NCI-H146 (cell line): ENCODE results near the gene EWSR1.

Source experiments
- DNase-seq: peaks from one replicate; lab custom pipeline; 2025; lab: John Stamatoyannopoulos, UW

The EWSR1 gene

DNA sequence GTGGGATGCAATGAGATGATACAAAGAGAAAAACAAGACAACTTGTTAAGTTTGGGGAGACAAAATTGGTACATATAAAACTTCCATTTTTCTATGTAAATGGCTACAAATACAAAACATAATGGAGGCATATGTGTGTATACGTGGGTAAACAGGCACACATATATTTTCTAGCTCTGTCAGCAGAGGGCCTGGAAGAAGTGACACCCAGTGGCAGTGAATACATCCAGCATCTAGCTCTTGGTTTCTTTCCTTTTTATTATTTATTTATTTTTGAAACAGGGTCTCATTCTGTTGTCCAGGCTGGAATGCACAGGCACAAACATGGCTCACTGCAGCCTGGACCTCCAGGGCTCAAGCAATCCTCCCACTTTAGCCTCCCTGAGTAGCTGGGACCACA lies 52.5 kb downstream of the EWSR1 start:
- DNase-seq, result no peak

DNA sequence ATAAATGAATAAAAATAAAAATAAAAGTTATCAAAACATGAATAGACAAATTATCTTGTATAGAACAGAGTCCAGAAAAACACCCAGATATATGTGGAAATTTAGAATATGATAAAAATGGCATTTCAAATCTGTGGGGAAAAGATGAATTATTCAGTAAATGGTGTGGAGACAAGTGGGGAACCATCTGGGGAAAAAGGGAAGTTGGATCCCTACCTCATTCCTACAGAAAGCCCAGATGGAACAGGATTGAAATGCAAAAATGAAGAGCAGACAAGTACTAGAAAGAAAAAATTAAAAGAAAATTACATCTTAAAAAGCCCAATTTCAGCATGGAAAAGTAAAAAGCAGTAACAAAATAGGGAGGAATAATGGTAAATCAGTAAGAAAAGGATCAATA lies 55.6 kb downstream of the EWSR1 start:
- no peak for DNase-seq

- no peak for DNase-seq
Measured at GRCh38 chr22:29325356-29325755, 57.3 kb downstream of the EWSR1 start.

GRCh38 chr22:29325785-29326315 lies 57.8 kb downstream of the EWSR1 start:
- DNase-seq, result no peak

- no peak for DNase-seq
Measured at GRCh38 chr22:29326481-29326880, 58.4 kb downstream of the EWSR1 start.

GRCh38 chr22:29327089-29327764 lies 59.2 kb downstream of the EWSR1 start:
- no peak for DNase-seq

DNA sequence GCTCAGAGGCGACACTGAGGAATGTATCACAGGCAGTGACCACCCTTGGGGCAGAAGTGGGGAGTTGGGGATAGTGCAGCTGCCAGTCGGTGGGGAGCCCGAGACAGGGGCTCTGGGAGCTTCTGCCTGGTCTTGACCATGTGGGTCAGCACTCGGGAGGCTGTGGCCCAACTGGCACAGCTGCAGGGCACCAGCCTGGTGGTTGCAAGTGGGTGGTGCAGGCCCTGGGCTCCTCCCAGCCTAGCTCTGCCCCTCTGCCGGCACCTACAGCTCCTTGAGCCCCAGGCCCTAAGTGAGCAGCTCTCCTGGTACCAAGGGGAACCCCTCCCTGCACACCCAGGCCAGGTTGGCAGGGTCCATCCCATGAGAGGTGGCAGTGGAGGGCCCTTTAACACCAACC lies 60.0 kb downstream of the EWSR1 start:
- DNase-seq, result no peak

DNA sequence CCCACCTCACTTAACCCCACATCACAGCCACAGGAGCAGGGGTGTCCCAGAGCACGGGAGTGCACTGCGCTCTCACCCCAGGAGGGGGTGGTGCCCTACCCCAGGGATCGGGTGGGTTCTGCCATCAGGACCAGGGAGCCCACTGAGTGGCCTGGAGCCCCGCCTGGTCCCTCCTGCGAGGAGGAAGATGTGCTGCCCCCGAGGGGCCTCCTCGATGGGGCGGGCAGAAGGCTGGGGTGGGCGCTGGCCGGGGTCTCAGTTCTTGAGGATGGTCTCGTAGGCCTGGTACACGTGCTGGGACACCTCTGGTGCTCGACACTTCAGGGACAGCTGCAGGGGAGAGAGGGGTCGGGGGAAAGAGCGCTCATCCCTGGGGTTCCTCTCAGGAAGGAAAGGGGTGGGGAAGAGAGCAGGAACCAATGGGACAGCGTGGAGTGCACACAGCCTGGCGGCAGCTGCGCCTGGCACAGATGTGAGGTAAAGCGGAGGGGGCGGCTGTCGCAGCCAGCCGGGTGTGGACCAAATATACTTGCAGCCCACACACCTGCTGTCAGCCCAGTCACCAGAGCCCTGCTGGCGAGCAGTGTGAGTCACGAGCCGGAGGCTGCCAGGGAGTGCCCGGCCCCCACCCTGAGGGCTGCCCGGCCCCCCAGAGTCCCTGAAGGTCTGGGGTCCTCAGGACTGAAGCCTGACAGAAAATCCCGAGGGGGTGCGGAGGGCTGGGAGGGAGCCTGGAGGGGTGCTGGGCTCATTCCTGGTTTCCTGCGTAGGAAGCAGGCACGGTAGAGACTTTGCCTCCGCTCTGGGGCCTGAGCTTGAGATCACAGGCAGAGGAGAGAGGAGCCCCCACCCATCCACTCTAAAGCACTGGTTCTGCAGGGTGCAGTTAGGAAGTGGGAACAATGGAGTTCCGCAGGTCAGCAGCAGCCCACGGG lies 60.8 kb downstream of the EWSR1 start:
- no peak for DNase-seq

DNA sequence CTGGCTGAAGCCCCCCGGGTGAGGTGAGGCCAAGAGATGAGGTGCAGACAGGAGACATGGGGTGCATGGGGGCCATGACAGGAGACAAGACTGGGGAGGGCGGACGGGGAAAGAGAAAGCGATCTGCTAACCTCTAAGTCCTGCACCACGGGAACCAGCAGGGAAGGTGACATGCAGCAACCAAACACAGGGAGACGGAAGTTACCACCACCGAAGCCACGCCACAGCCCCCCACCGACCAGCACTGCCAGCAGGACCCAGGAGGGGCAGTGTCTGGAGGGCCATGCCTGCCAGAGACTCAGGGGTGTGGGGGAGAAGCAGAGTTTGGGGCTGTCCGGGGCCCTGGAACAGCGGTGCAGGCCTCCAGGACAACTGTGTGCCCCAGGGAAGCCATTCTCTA lies 61.5 kb downstream of the EWSR1 start:
- no peak for DNase-seq

DNA sequence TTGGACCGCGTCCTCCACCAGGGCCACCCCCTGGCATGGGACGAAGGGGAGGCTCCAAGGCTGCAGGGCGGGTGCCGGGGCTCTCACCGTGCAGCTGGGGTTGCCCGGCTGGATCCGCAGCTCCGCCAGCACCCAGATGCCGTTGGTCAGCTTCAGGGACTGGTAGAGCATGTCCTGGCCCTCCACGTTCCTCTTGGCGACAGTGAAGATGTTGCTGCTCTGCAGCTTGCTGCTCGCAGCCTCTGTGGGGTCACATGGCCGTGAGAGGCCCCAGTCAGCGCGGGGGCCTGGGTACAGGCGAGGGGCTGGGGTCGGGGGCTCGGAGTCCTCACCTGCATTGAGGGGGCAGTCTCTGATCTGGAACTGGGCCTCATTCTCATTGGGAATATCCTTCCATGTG lies 62.2 kb downstream of the EWSR1 start:
- DNase-seq, result no peak

GRCh38 chr22:29330753-29331152 lies 62.7 kb downstream of the EWSR1 start:
- no peak for DNase-seq

GRCh38 chr22:29331213-29331612 lies 63.1 kb downstream of the EWSR1 start:
- no peak for DNase-seq

- no peak for DNase-seq
Measured at GRCh38 chr22:29331658-29332300, 63.7 kb downstream of the EWSR1 start.

DNA sequence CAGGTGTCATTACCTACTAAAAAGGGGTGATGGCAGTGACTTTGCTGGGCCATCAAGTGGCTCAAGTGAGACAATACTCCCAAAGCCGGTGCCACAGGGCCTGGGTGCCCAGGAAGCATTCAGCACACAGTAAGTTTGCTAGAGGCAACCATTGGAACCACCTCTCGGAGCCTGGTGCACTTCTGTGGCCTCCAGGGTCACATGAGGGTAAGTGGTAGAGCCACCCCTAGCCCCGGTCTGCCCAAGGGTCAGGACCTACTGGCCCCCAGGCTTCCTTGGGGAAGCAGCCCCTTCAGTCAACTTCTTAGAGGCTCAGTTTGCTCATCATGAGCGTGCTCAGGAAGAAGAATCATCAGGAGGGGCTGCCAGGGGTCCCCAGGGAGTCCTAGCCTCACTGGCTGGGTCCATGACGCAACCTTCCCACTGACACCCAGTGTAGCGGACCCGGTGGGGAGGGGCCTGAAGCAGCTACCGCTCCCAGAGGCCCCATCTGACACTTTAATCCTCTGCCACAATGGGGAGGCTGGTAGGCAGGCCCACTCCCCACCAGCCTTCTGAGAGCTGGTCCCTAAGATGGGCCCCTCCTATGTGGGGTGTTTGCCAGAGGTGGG lies 64.9 kb downstream of the EWSR1 start:
- DNase-seq, result no peak

- no peak for DNase-seq
Measured at GRCh38 chr22:29334148-29334547, 66.1 kb downstream of the EWSR1 start.

- DNase-seq, result no peak
Measured at GRCh38 chr22:29334696-29335344, 66.8 kb downstream of the EWSR1 start.

GRCh38 chr22:29335656-29336055 lies 67.6 kb downstream of the EWSR1 start:
- DNase-seq, result no peak

DNA sequence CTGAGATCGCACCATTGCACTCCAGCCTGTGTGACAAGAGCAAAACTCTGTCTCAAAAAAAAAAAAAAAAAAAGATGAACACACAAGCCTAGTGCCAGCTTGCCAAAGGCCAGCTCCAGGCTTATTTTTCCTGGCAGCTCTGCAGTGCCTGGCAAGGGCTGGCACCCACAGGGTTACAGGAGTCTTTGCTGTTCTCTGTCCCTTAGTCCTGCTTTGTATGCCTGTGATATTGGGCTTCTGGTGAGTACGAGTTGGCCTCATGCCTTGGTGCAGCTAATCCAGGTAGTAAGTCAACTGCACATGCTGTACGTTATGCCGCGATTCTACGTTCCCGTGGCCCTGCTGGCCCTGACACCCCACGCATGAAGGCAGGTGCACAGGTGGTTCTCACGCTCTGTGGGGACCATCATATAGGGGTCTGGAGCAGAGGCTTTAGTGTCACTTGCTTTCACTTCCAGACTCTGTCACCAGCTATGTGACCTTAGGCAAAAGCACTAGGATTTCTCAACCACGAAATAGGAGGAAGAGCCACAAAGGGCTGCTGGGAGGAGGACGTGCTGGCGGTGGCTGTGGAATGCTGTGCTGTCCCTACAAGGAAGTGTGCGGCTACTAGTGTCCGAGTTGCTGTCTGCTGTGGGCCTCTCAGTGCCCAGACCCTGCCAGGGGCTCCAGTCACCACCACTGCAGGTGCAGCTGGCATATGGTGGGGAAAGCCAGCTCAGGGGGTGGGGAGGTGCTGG lies 68.9 kb downstream of the EWSR1 start:
- DNase-seq, result no peak

DNA sequence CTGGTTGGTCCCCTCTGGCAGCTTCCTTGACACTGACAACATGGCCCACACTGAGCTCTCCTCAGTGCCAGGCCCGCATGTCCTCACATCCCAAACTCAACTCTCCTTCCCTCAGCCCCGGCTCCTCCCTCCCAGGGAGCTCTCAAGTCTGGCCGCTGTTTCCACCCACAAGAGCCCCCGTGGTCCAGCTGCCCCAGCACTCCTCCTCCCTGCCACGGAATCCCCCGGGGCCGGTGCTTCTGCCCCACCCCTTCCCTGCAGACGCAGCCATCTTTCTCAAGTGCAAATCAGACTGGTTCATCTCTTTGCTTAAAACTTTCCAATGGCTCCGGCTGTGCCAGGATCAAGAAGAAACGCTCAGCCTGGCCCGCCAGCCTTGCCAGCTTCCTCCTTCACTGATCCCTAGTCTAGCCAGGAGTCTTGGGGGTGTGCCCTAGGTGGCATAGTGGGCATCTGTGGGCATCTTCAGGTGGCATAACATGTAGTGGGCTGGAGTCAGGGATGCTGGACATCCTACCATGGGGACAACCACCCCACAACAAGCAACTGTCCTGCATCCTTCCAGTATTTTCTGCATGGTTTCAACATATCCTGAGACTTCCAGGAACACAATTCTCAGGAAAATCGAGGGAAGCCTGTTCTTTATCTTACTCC lies 69.7 kb downstream of the EWSR1 start:
- DNase-seq, result no peak

DNA sequence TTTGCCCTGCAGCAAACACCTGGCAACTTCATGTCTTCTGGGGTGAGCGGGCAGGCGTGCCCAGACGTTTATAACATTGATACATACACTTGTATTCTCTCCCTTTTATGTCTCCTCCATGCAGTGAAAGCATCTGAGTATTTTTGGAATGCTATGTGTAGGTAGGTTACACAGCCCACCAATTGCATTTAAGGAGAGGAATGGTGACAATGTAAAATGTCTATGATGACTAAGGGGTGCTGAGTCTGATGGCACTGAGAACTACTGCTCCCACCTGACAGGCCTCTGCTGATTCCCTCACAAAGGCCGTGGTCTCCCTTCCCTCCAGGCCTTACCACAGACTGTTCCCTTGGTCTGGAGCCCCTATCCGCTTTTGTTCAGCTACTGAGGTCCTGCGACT lies 70.3 kb downstream of the EWSR1 start:
- no peak for DNase-seq
